H1 (cell line): ENCODE data around the gene STX4. TPM values are rescaled to one million over a fixed set of nuclear protein-coding genes. Genes with fewer than 3 reads are reported as not detected.
A peak's percentile ranks its signal among the peaks of the same experiment; 100 is the strongest.

Experiments used
- CTCF ChIA-PET: fragments of 300-600 bp; sonication (Branson Sonifier 250); formaldehyde crosslinking; loops from one replicate; lab custom pipeline; 2021; ENCODE audit not compliant: partially characterized antibody; lab: Charles Lee
- POLR2A ChIA-PET: fragments of 300-600 bp; sonication (Branson Sonifier 250); formaldehyde crosslinking; loops from one replicate; lab custom pipeline; 2021; ENCODE audit warnings: inconsistent platforms; ENCODE audit not compliant: partially characterized antibody; lab: Charles Lee
- DNase-seq, 2 experiments: peaks; one replicate each; pipeline versions ENCODE4 v3.0.0 to v3.0.0-alpha.2; 2010 to 2022; ENCODE audit warnings: low spot score in 2 of 2, low read depth in 1 of 2, mixed read lengths in 1 of 2
- FAIRE-seq: peaks from 2 replicates; lab custom pipeline; 2011; peaks lifted over from hg19 to GRCh38; lab: Jason Lieb, UNC
- H2AFZ ChIP-seq: 2 replicates; pipeline ENCODE4 v1.8.1; 2012; ENCODE audit warnings: low read length, inconsistent platforms
- H2AK5ac ChIP-seq: 2 replicates; pipeline ENCODE4 v1.6.1; 2013; ENCODE audit warnings: low read depth, low read length
- H2BK120ac ChIP-seq: replicated peaks from 2 replicates; pipeline ENCODE3; 2013; ENCODE audit warnings: low read depth, low read length, inconsistent platforms
- H2BK12ac ChIP-seq: 2 replicates; pipeline ENCODE4 v1.6.1; 2013; ENCODE audit warnings: low read depth, low read length
- H2BK15ac ChIP-seq: 2 replicates; pipeline ENCODE4 v1.6.1; 2013; ENCODE audit warnings: low read length
- H2BK20ac ChIP-seq: 2 replicates; pipeline ENCODE4 v1.6.1; 2013; ENCODE audit warnings: low read length
- H2BK5ac ChIP-seq: 2 replicates; pipeline ENCODE4 v1.6.1; 2013; ENCODE audit warnings: low read depth, low read length
- H3K14ac ChIP-seq: 2 replicates; pipeline ENCODE4 v1.6.1; 2013; ENCODE audit warnings: inconsistent platforms; ENCODE audit not compliant: insufficient read length
- H3K18ac ChIP-seq: 2 replicates; pipeline ENCODE4 v1.6.1; 2013; ENCODE audit warnings: low read length; ENCODE audit errors: extremely low read depth
- H3K23ac ChIP-seq: 2 replicates; pipeline ENCODE4 v1.6.1; 2013; ENCODE audit warnings: inconsistent platforms; ENCODE audit not compliant: insufficient read length
- H3K23me2 ChIP-seq: 2 replicates; pipeline ENCODE4 v1.6.1; 2013; ENCODE audit warnings: low read depth, low read length
- H3K27ac ChIP-seq: 2 replicates; pipeline ENCODE4 v1.6.1; 2011; ENCODE audit warnings: low read depth, low read length, inconsistent platforms
- H3K27me3 ChIP-seq, 4 experiments: replicated peaks in 1 of 4; 1 replicate in 1 of 4; 2 replicates in 3 of 4; pipeline versions ENCODE4 v1.6.1 to v1.8.1; 2011 to 2013; ENCODE audit warnings: low read length in 3 of 4, mild to moderate bottlenecking in 3 of 4, inconsistent platforms in 2 of 4, mixed read lengths in 2 of 4, moderate library complexity in 1 of 4; ENCODE audit not compliant: control insufficient read depth in 3 of 4, insufficient read depth in 3 of 4; ENCODE audit errors: extremely low read depth in 1 of 4
- H3K36me3 ChIP-seq, 4 experiments: 2 replicates each; pipeline versions ENCODE4 v1.6.1 to v1.8.1; 2011 to 2013; ENCODE audit warnings: mild to moderate bottlenecking in 4 of 4, low read length in 3 of 4, moderate library complexity in 2 of 4, control low read depth in 1 of 4, inconsistent platforms in 1 of 4; ENCODE audit not compliant: insufficient read depth in 4 of 4, control insufficient read depth in 2 of 4
- H3K4ac ChIP-seq: replicated peaks from 2 replicates; pipeline ENCODE3; 2013; ENCODE audit warnings: low read length, low read depth, mixed read lengths, inconsistent platforms; ENCODE audit not compliant: insufficient read length
- H3K4me1 ChIP-seq, 4 experiments: replicated peaks in 1 of 4; 1 replicate in 1 of 4; 2 replicates in 3 of 4; pipeline versions ENCODE4 v1.6.1 to v1.8.1; 2011 to 2013; ENCODE audit warnings: low read length in 3 of 4, inconsistent platforms in 2 of 4, mixed read lengths in 1 of 4; ENCODE audit not compliant: insufficient read depth in 4 of 4, control insufficient read depth in 3 of 4
- H3K4me2 ChIP-seq, 2 experiments: 2 replicates each; pipeline versions ENCODE4 v1.6.1 to v1.8.1; 2011 to 2013; ENCODE audit warnings: low read depth in 2 of 2, low read length in 2 of 2, control low read depth in 1 of 2, inconsistent platforms in 1 of 2, mild to moderate bottlenecking in 1 of 2; ENCODE audit not compliant: insufficient read depth in 1 of 2
- H3K4me3 ChIP-seq, 4 experiments: fragments of 200-600, 300-600 bp in 1 of 4; sonication (generic), shearing (Covaris generic), sonication (Bioruptor Twin) in 1 of 4; 2 replicates each; pipeline versions ENCODE4 v1.5.1 to v1.8.1; 2011 to 2016; ENCODE audit warnings: low read length in 4 of 4, low read depth in 3 of 4, control low read depth in 2 of 4, inconsistent platforms in 2 of 4, mild to moderate bottlenecking in 2 of 4, mixed read lengths in 1 of 4, moderate library complexity in 1 of 4; ENCODE audit not compliant: insufficient read depth in 2 of 4; ENCODE audit errors: extremely low read depth in 1 of 4
- H3K56ac ChIP-seq: replicated peaks from 2 replicates; pipeline ENCODE3; 2013; ENCODE audit warnings: low read depth, mild to moderate bottlenecking, mixed read lengths, low read length, inconsistent platforms; ENCODE audit not compliant: insufficient read length
- H3K79me1 ChIP-seq: 2 replicates; pipeline ENCODE4 v1.6.1; 2013; ENCODE audit warnings: low read depth, low read length, control low read depth
- H3K79me2 ChIP-seq, 2 experiments: 2 replicates each; pipeline versions ENCODE4 v1.6.1 to v1.8.1; 2012 to 2013; ENCODE audit warnings: low read length in 2 of 2, mild to moderate bottlenecking in 2 of 2, inconsistent platforms in 1 of 2; ENCODE audit not compliant: insufficient read depth in 2 of 2, control insufficient read depth in 1 of 2
- H3K9ac ChIP-seq, 4 experiments: replicated peaks in 1 of 4; 1 replicate in 1 of 4; 2 replicates in 3 of 4; pipeline versions ENCODE4 v1.6.1 to v1.8.1; 2011 to 2013; ENCODE audit warnings: low read depth in 3 of 4, low read length in 3 of 4, control low read depth in 2 of 4, mild to moderate bottlenecking in 2 of 4, moderate library complexity in 2 of 4, inconsistent platforms in 1 of 4; ENCODE audit errors: extremely low read depth in 1 of 4
- H3K9me3 ChIP-seq, 2 experiments: 2 replicates each; pipeline versions ENCODE4 v1.6.1 to v1.8.1; 2012 to 2013; ENCODE audit warnings: mild to moderate bottlenecking in 2 of 2, moderate library complexity in 2 of 2, control low read depth in 1 of 2, inconsistent platforms in 1 of 2, low read depth in 1 of 2, low read length in 1 of 2, mixed read lengths in 1 of 2; ENCODE audit not compliant: insufficient read depth in 2 of 2
- H4K20me1 ChIP-seq, 2 experiments: replicated peaks in 1 of 2; 2 replicates each; pipeline versions ENCODE3 to v1.8.1; 2011 to 2013; ENCODE audit warnings: inconsistent platforms in 2 of 2, low read length in 2 of 2, mild to moderate bottlenecking in 1 of 2; ENCODE audit not compliant: insufficient read depth in 2 of 2, control insufficient read depth in 1 of 2
- H4K5ac ChIP-seq: 2 replicates; pipeline ENCODE4 v1.6.1; 2013; ENCODE audit warnings: low read length, low read depth, mixed read lengths, inconsistent platforms; ENCODE audit not compliant: insufficient read length
- H4K8ac ChIP-seq: 2 replicates; pipeline ENCODE4 v1.8.0; 2013; ENCODE audit warnings: mild to moderate bottlenecking, moderate library complexity, low read length, inconsistent platforms; ENCODE audit not compliant: insufficient read depth; ENCODE audit errors: extremely low read depth
- H4K91ac ChIP-seq: replicated peaks from 2 replicates; pipeline ENCODE3; 2013; ENCODE audit warnings: low read length, mixed read lengths, inconsistent platforms; ENCODE audit not compliant: insufficient read length
- ASH2L ChIP-seq: fragments of 200-600, 300-600 bp; sonication (generic); IDR thresholded peaks from one replicate; pipeline ENCODE4 v1.7.1; 2017; ENCODE audit warnings: low read length
- CTBP2 ChIP-seq: IDR thresholded peaks from 2 replicates; pipeline ENCODE4 v1.7.0; 2011; ENCODE audit warnings: borderline replicate concordance, mild to moderate bottlenecking, moderate library complexity, mixed read lengths, low read length; ENCODE audit not compliant: insufficient read depth, insufficient read length
- HDAC2 ChIP-seq, 2 experiments: fragments of 300-600 bp in 1 of 2; sonication (generic) in 1 of 2; IDR thresholded peaks; 2 replicates each; pipeline ENCODE4 v1.6.1; 2011 to 2012; ENCODE audit warnings: low read depth in 2 of 2, low read length in 2 of 2, mild to moderate bottlenecking in 2 of 2, moderate library complexity in 2 of 2, borderline replicate concordance in 1 of 2, inconsistent platforms in 1 of 2
- KDM1A ChIP-seq: fragments of 200-600, 300-600 bp; sonication (generic); IDR thresholded peaks from 2 replicates; pipeline ENCODE4 v1.7.1; 2016; ENCODE audit warnings: mild to moderate bottlenecking, low read length, borderline replicate concordance
- NRF1 ChIP-seq: IDR thresholded peaks from 2 replicates; pipeline ENCODE4 v1.6.1; 2011; ENCODE audit warnings: mild to moderate bottlenecking, low read depth, low read length, improper control_type of control experiment
- SIX5 ChIP-seq: IDR thresholded peaks from 2 replicates; pipeline ENCODE4 v1.6.1; 2011; ENCODE audit warnings: mild to moderate bottlenecking, low read depth, low read length
- WGBS, 2 experiments: shearing (Covaris generic) in 1 of 2; methylation state at CpG; one replicate each; pipeline versions ENCODE4 v1.1.6 to v1.1.7; 2013 to 2015; ENCODE audit warnings: low lambda C conversion rate in 2 of 2, mixed read lengths in 2 of 2, inconsistent platforms in 1 of 2, low coverage in 1 of 2, missing lambda C conversion rate in 1 of 2; ENCODE audit not compliant: insufficient replicate concordance in 2 of 2, insufficient coverage in 1 of 2, insufficient read length in 1 of 2; ENCODE audit errors: extremely low coverage in 1 of 2, missing lambda C conversion rate in 1 of 2; 5-methylcytosine and 5-hydroxymethylcytosine counted together
- polyA plus RNA-seq, 7 experiments: library from polyadenylated mRNA; depleted of rRNA in 3 of 7; stranded (reverse) in 5 of 7; unstranded in 2 of 7; fragments of >200 nt in 5 of 7; fragments of 200-250 nt in 2 of 7; gene quantifications; 1 replicate in 5 of 7; 2 replicates in 1 of 7; 4 replicates in 1 of 7; pipeline versions ENCODE4 v1.2.1 to v1.2.3, GENCODE V29; 2011 to 2013; ENCODE audit warnings: missing spikeins in 2 of 7, mixed read lengths in 2 of 7
- total RNA-seq: library from RNA; stranded (reverse); fragmentation: NEBNext Ultra II Directional; extraction: Animal tissue kit (Norgen Biotek cat#: 25700); gene quantifications from 2 replicates; pipeline ENCODE4 v1.2.1, GENCODE V29; 2021

The STX4 gene
- total and polyA plus RNA-seq, 2 of the 8 experiments (the other 6 are each of a cell fraction or from before 2014, with no cell fraction given): 25.8 to 32.3 TPM

DNA sequence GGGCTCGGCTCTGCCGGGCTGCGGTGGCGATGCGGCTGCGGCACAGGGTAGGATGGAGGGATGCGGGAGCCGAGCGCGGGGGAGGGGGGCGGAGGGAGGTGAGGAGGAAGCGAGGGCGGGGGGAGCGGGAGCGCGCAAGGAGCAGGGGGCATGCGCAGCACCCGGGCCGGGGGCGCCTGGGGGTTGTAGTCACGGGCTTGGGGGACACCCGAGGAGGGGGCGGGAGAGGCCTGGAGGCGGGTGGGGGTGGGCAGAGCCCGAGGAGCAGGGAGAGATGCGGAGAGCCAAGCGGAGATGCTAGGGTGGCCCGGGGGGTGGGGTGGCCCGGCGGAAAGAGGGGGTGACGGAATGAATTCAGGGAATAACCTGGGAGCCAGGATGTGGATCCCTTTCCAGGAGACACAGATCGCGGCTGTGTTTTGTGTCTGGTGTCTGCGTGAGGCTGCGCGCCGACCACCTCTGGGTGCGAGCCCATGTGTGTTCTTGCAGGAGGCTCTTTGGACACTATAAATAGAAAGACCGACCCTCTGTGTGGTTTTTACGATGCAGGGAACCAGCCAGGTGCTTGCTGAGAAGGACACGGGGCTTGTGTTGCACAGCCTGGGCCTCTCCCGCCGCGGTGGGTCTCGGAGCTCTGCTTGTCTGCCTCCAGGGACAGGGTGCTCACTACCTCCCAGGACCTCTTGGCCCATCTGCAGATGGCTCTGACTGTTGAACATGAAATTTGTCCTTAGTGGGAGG lies 22.6 kb upstream of the STX4 start, which contains the start of gene STX1B:
Gene STX1B, minus strand, starts transcription at position 54 of the 741 bp plus-strand sequence. CDS start 242 bp downstream, outside the sequence.
- Histone ChIP-seq H2AFZ (peak within 1 kb of the TSS; percentile 77), H3K23ac (no peak within 1 kb of the TSS), H3K4me2 (peak within 1 kb of the TSS; percentile 61 to 74), H3K36me3 (no peaks in the 10 kb centered on the region), H3K4ac (peak within 1 kb of the TSS; percentile 21), H3K56ac (no peak within 1 kb of the TSS), H3K79me1 (0 out of 2 replicates have a peak, but pooled peaks cover 2% of the 10 kb centered on the region), H3K4me1 (peaks cover 4 to 18% (median 6%) of the 10 kb centered on the region in 4 experiments), H2AK5ac (peak within 1 kb of the TSS; percentile 56; the same call in 1 of the 2 replicates), H3K27me3 (no peaks in the 10 kb centered on the region; a peak in 2 of 7 replicates), H4K20me1 (peaks cover 0 to 4% of the 10 kb centered on the region in 2 experiments), H2BK15ac (peak within 1 kb of the TSS; percentile 65), H3K23me2 (peaks cover 1% of the 10 kb centered on the region; the same call in 1 of the 2 replicates), H3K4me3 (peak within 1 kb of the TSS; percentile 36 to 63 (median 42)), H4K91ac (no peak within 1 kb of the TSS), H2BK120ac (no peak within 1 kb of the TSS), H4K8ac (no peak within 1 kb of the TSS), H3K18ac (no peak within 1 kb of the TSS; the same call in 1 of the 2 replicates), H2BK5ac (no peak within 1 kb of the TSS), H3K27ac (no peak within 1 kb of the TSS), H3K9me3 (no peaks in the 10 kb centered on the region), H3K9ac (no peak within 1 kb of the TSS), H3K14ac (no peak within 1 kb of the TSS), H4K5ac (no peak within 1 kb of the TSS), H2BK20ac (0 out of 2 replicates have a peak within 1 kb of the TSS, but pooled peaks have one; percentile 18), H3K79me2 (peaks cover 0 to 4% of the 10 kb centered on the region in 2 experiments; a peak in 1 of 4 replicates), H2BK12ac (no peak within 1 kb of the TSS)
- 55% methylated on average over 15 of the region's 45 CpGs; no CpG with 5 or more reads in 1 of the 2 experiments for WGBS, 2 experiments
- TF ChIP-seq SIX5: no peak
- TF ChIP-seq KDM1A: peak; percentile 90
- TF ChIP-seq ASH2L: peak; percentile 25
- TF ChIP-seq NRF1: peak; percentile 25; the same call in 1 of the 2 replicates
- TF ChIP-seq CTBP2: no peak
- TF ChIP-seq HDAC2 (IDR thresholded peaks at IDR 0.05; ENCODE audit: borderline replicate concordance in 1 of 2, low read depth in 2 of 2, low read length in 2 of 2): peak in 1 of 2 experiments; percentile 62; a peak in 1 of 4 replicates
- FAIRE-seq: no peak
- POLR2A ChIA-PET: interaction anchor here (0.5 to 1.1 kb wide), 3 partner anchors 26 to 197 kb away, joined by 3 to 4 read pairs (median 3); no protein-coding TSS in a partner anchor
- peak in 1 of 2 experiments; percentile 87 for DNase-seq
- CTCF ChIA-PET: interaction anchor here (0.6 to 2.2 kb wide), 2 partner anchors 16 to 26 kb away, joined by 3 to 8 read pairs; partner anchors contain the start of gene HSD3B7
